ENCODE results near the gene PRKAR1B. TPM values are rescaled to one million over a fixed set of nuclear protein-coding genes. Genes with fewer than 3 reads are reported as not detected.
"Not testable (repeated sequence)": the region's sequence is repeated elsewhere in the genome, so short reads cannot be mapped to it uniquely, and the experiment has no call there.

PRKAR1B gene
- total RNA-seq, 2 donors from 2014 or later = 15.1 to 15.9 TPM

DNA sequence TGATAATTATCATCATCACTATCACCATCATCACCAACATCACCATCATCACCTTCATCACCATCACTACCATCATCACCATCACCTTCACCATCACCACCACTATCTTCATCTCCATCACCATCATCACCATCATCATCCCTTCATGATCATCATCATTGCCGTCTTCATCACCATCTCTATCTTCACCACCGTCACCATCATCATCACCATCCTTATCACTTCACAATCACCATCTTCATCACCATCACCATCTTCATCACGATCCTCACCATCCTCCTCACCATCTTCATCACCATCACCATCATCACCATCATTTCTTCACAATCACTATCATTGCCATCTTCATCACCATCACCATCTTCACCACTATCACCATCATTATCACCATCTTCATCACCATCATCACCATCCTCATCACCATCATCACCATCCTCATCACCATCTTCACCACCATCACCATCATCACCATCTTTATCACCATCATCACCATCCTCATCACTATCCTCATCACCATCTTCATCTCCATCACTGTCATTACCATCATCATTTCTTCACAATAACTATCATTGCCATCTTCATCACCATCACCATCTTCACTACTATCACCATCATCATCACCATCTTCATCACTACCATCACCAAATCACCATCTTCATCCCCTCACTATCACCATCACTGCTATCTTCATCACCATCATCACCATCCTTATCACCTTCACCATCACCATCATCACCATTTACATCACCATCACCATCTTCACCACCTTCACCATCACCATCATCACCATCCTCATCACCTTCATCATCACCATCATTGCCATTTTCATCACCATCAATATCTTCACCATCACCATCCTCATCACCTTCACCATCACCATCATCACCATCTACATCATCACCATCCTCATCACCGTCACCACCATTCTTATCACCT is 73.0 kb downstream of the PRKAR1B start:
- H3K27me3 ChIP-seq = no peaks in the 10 kb centered on the region
- H3K36me3 ChIP-seq = no peaks in the 10 kb centered on the region
- no peak overlapping the region for H3K27ac ChIP-seq
- H3K4me3 ChIP-seq = no peak overlapping the region
- no peaks in the 10 kb centered on the region for H3K9me3 ChIP-seq
- no peak for DNase-seq (ENCODE audit: low spot score)
- H3K4me1 ChIP-seq = peaks cover 0 to 27% of the 10 kb centered on the region in 2 donors
- TF ChIP-seq, protein P1, sequence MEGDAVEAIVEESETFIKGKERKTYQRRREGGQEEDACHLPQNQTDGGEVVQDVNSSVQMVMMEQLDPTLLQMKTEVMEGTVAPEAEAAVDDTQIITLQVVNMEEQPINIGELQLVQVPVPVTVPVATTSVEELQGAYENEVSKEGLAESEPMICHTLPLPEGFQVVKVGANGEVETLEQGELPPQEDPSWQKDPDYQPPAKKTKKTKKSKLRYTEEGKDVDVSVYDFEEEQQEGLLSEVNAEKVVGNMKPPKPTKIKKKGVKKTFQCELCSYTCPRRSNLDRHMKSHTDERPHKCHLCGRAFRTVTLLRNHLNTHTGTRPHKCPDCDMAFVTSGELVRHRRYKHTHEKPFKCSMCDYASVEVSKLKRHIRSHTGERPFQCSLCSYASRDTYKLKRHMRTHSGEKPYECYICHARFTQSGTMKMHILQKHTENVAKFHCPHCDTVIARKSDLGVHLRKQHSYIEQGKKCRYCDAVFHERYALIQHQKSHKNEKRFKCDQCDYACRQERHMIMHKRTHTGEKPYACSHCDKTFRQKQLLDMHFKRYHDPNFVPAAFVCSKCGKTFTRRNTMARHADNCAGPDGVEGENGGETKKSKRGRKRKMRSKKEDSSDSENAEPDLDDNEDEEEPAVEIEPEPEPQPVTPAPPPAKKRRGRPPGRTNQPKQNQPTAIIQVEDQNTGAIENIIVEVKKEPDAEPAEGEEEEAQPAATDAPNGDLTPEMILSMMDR (IDR thresholded peaks at IDR 0.05) = no peak

DNA sequence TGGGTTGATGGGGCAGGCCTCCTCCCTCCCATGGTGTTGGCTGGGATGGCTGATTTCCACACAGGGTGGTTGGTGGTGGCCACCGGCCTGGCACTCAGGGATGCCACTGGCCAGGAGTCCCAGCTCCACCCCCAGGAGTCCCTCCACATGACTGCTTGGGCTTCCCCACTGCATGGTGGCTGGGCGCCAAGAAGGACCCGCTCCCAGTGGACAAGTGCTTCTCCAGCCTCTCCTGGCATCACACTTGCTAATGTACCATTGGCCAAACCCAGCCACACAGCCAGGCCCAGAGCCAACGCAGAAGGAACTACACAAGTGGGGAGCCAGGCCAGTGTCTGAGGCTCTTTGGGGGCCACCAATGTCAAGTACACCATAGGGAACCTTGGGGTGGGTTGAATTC is 74.2 kb downstream of the PRKAR1B start:
- Histone ChIP-seq H3K4me1 (peaks cover 0 to 18% of the 10 kb centered on the region in 2 donors), H3K4me3 (no peak overlapping the region), H3K9me3 (no peaks in the 10 kb centered on the region), H3K36me3 (no peaks in the 10 kb centered on the region), H3K27ac (no peak overlapping the region), H3K27me3 (no peaks in the 10 kb centered on the region)
- no peak for DNase-seq (ENCODE audit: low spot score)
- TF ChIP-seq, protein P1 (IDR thresholded peaks at IDR 0.05) = no peak

DNA sequence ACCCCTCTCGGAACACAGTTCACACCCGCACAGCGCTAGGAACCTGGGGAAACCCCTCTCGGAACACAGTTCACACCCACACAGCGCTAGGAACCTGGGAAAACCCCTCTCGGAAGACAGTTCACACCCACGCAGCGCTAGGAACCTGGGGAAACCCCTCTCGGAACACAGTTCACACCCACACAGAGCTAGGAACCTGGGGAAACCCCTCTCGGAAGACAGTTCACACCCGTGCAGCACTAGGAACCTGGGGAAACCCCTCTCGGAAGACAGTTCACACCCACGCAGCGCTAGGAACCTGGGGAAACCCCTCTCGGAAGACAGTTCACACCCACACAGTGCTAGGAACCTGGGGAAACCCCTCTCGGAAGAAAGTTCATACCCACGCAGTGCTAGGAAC is 74.9 kb downstream of the PRKAR1B start:
- not testable (repeated sequence) for H3K27me3 ChIP-seq; H3K36me3 ChIP-seq; H3K27ac ChIP-seq; H3K9me3 ChIP-seq; H3K4me3 ChIP-seq; DNase-seq (ENCODE audit: low spot score)
- H3K4me1 ChIP-seq = peaks cover 0 to 12% of the 10 kb centered on the region in 2 donors

DNA sequence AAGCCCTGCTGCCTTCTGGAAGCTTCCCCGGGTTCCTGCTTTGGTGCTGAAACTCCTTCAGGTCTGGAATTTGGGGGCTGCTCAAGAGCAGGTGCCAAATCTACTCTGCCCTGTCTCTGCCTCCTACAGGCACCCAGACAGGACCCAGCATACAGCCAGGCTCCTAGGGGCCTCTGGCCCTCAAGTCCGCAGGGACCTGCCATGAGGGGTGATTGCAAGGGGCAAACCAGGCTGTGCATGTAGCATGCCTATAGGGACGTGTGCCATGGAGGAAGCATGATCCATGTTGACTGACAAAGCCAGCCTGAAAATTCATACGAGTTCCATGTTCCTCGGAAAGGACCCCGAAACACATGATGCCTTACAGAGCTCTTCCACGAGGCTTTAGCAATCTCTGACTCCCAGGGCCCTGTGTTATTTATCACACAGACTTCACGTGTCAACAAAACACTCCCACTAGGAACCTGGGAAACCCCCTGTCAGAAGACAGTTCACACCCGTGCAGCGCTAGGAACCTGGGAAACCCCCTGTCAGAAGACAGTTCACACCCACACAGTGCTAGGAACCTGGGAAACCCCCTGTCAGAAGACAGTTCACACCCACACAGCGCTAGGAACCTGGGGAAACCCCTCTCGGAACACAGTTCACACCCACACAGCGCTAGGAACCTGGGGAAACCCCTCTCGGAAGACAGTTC is 75.9 kb downstream of the PRKAR1B start:
- Histone ChIP-seq H3K9me3 (no peaks in the 10 kb centered on the region), H3K4me3 (no peak overlapping the region), H3K27ac (peak overlapping the region; percentile 28 to 70), H3K4me1 (peaks cover 0 to 12% of the 10 kb centered on the region in 2 donors), H3K36me3 (no peaks in the 10 kb centered on the region), H3K27me3 (no peaks in the 10 kb centered on the region)
- TF ChIP-seq, protein P1 (IDR thresholded peaks at IDR 0.05) = no peak
- DNase-seq (ENCODE audit: low spot score) = no peak

DNA sequence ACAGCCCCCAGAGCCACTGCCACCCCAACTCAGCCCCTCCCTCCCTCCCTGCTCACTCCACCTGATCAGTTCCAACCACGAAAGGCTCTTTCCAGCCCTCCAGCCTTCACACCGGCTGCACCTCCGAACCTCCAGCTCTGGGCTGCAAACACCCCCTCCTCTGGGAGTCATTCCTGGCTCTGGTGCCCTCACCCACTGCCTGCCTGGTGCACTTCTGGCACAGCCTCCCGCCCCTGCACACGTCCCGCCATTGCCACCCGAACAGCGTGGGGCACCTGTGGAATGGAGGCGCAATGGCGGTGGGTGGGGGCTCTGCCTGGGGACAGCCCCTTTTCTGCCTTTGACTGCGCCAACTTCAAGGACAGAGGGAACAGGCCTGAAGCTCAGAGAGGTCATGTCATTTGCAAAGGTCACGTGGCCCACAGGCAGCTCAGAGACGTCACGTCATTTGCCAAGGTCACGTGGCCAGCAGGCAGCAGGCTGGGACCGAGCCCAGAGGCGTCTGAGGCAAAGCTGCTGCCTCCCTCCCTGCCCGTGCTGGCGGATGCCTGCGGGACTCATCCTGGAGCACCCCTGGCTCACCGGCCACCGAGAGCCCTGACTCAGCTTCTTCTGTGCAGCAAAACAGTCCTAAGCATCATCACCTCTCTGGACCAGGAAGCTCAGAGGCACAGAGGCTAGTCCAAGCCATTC is 76.6 kb downstream of the PRKAR1B start:
- peak; percentile 70 for DNase-seq (ENCODE audit: low spot score)

More for the DNA sequence above, 76.6 kb downstream of the PRKAR1B start:
- H3K36me3 ChIP-seq = no peaks in the 10 kb centered on the region
- H3K9me3 ChIP-seq = no peaks in the 10 kb centered on the region
- peak overlapping the region; percentile 64 to 70 for H3K27ac ChIP-seq
- TF ChIP-seq, protein P1 (IDR thresholded peaks at IDR 0.05) = no peak
- H3K4me1 ChIP-seq = peaks cover 0 to 12% of the 10 kb centered on the region in 2 donors
- H3K27me3 ChIP-seq = no peaks in the 10 kb centered on the region
- no peak overlapping the region for H3K4me3 ChIP-seq
